GM19452 (cell line): Measurements from ENCODE around the gene RPL12.
A peak's percentile ranks its signal among the peaks of the same experiment; 100 is the strongest.
"Not testable (repeated sequence)": the region's sequence is repeated elsewhere in the genome, so short reads cannot be mapped to it uniquely, and the experiment has no call there.

Source experiments
- ATAC-seq: cut with Tn5 transposase; IDR thresholded peaks from one replicate; pipeline ENCODE4 v1.9.1; 2021; ENCODE audit not compliant: unreplicated experiment

The RPL12 gene

DNA sequence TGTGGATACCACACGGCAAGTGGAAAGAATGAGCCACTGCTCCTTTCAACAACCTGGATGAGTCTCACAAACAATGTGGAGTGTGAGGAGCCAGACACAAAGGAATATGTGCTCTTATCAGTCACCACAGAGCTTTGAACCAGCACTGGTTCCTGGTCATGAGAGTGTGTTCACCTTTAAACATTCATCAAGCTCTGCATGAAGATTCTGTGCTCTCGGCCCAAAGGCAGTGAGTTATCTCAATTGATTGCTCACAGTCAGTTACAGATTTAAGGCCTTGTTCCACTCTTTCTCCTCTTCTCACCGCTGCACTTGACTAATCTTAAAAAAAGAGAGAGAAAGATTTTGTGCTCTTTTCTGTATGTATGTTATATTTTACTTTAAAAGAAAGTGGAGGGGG, 19.5 kb upstream of the RPL12 start:
- ATAC-seq: no peak

DNA sequence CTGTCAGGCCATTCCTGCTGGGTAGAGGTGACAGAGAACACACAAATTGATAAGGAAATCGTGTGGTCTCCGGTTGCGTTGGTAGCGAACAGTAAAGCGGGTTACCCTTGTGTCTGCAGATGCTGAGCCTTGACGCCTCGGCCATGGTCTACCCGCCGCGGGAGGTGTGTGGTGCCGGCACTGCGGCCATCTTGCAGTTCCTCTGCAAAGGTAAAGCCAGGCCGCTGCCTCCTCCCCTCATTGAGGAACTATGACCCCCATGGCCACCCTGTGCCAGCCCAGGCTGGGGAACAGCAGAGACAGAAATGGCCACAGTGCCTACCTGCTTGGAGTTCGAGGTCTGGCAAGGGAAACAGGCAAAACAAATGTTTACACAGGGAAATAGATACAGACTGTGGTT, 16.4 kb upstream of the RPL12 start:
- no peak for ATAC-seq

DNA sequence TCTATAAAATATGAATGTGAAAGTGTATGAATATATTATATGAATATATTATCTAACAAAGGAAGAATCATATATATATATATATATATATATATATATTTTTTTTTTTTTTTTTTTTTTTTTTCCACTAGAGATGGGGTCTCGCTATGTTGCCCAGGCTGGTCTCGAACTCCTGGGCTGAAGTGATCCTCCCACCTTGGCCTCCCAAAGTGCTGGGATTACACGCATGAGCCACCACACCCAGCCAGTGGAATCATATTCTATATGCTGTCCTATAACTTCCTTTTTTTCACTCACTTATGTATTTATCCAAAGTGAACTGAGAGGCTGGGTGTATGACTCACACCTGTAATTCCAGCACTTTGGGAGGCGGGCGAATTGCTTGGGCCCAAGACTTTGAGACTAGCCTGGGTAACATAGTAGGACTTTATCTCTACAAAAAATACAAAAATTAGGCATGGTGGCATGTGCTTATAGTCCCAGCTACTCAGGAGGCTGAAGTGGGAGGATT, 15.3 kb upstream of the RPL12 start:
- ATAC-seq: not testable (repeated sequence)

DNA sequence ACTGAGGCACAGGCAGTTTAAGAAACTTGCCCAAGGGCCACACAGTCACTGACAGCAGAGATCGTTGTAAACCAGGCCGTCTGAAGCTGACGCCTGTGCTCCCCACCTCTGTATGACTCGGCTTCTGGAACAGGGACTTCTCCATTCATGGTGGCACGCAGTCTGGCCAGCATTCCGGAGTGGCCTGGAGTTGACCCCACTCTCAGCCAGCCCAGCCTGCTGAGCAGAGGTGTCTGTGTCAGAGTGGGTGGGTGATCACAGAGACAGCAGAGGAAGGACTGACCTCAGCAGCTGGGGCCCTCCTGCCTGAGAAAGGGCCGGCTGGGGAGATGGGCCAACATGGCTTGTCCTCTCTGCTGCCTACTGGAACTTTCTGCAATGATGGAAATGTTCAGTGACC, 12.7 kb upstream of the RPL12 start:
- no peak for ATAC-seq

GRCh38 chr9:127463382-127463781, 12.2 kb upstream of the RPL12 start:
- ATAC-seq: no peak

- ATAC-seq: no peak
These were observed 7.7 kb upstream of the RPL12 start for GRCh38 chr9:127458921-127459320.

DNA sequence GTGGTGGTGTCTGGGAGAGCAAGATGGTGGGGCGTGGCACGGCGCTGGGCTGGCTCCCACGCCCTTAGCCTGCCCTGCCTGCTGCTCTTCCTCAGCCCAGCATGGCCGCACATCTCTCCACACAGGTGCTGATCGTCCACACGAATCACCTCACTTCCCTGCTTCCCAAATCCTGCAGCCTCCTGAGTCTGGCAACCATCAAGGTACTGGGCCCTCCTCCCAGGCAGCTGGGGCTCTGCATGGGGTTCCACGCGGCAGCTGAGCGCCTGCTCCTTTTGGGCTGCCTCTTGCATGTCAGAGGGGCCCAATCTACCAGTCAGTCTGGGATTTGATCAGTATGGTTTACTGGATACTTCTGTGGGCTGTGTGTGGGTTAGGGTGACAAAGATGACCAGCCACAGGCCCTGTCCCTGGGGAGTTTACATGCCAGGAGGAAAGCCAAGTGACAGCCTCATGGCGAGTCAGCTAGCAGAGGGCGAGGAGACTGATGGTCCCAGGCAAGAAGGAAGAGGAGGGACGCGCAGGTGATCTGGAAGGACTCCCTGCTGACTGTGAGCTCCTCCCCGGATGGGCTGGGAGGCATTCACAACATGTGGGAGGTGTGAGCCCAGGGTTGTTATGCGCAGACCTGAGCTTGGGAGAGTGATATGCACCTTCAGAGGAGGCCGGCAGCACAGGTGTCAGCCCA, 6.1 kb upstream of the RPL12 start:
- no peak for ATAC-seq

GRCh38 chr9:127455324-127455992, 4.3 kb upstream of the RPL12 start:
- no peak for ATAC-seq

DNA sequence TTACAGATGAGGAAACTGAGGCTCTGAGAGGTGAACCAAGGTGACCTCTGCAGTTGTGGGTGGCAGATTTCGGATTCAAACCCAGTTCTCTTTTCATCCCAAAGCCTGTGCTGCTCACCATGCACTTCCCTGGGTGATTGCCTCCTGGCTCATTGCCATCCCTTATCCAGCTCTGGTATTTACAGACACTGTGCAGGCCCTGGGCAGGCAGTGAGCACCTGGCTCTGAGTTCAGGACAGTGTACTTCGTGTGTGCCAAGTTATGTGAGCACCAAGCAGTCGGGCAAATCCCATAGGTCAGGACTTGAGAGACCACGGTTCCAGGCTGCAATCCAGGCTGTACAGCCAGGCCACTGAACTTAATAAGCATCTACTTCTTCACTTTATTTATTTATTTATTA, 1.5 kb upstream of the RPL12 start:
- no peak for ATAC-seq

DNA sequence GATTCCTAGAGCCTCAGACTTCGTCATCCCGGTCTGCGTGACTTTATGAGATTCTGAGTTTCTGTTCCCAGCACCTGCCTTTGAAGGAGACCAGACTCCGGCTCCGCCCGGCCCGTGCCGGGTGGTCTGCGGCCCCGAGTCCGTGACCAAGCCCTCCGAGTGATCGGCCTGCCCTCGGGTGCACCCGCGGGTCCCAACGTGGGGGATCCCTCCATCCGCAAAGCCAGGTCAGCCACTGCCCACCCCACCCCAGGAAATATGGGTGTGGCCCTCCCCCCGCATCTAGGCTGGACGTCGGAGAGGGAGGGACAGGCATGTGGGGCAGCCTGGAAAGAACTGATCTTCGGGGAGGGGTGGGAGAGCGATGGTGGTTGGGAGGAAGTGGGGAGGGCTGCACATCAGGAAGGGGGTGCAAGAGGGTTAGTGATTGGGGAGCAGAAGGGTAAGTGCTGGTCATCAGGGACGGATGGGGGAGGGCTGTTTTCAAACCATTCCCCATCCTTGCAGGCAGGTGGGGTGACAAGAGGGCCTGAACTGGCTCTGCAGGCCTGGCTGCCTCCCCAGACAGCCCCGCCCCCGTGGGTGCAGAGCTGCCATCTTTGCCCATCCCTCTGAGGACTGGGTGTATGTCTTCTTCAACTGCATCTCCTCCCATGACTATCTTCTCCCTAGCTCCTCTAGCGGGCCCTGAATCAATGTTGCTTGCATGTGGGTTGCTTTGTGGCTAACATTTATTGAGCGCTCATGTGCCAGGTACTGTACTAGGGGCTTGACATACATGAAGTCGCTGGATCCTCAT, 851 bp upstream of the RPL12 start:
- ATAC-seq: no peak

DNA sequence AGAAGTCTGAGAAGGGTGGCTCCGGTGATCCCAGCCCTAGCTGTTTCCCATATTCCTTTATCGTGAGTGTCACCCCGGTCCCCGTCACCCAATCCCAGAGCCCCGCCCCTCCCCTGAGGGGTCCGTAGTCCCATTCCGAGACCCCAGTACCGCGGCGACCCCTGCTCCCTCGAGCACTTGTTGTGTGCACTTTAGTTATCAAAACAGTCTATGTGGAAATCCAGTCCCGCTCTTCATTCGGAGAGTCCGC, 327 bp upstream of the RPL12 start:
- peak; percentile 19 for ATAC-seq

- ATAC-seq: no peak
These were observed 904 bp downstream of the RPL12 start for GRCh38 chr9:127450243-127450760.

GRCh38 chr9:127449332-127449966, 1.8 kb downstream of the RPL12 start:
- no peak for ATAC-seq

DNA sequence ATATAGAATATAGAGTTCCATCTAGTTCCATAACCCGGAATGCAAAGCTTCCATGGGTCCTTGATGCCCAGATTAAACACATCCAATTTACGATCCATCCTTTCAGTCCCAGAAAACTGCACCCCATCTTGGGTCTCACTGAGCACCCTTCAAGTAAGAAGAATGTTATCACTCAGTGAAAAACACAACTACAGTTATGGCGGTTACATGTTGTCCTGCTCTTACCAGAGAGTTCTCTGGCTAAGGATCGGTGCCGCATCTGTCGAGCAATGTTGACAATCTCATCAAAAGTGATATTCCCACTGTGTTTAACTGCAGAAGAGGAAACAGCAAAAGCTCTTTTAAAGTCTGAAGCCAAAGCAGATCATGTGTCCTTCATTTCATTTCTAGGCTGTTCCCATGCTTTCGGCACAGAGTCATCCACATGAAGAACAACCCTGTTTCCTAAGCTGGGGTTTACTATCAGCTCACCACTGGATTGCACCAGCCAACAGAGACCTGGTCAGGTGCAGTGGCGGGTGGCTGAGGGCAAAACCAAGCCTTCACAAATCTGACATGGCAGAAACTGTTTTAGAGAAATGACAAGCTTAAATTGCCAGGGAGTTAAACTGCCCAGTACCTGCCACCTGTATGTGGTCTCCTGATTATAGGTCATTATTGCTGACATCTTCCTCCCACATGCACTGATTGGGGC, 2.9 kb downstream of the RPL12 start:
- no peak for ATAC-seq

DNA sequence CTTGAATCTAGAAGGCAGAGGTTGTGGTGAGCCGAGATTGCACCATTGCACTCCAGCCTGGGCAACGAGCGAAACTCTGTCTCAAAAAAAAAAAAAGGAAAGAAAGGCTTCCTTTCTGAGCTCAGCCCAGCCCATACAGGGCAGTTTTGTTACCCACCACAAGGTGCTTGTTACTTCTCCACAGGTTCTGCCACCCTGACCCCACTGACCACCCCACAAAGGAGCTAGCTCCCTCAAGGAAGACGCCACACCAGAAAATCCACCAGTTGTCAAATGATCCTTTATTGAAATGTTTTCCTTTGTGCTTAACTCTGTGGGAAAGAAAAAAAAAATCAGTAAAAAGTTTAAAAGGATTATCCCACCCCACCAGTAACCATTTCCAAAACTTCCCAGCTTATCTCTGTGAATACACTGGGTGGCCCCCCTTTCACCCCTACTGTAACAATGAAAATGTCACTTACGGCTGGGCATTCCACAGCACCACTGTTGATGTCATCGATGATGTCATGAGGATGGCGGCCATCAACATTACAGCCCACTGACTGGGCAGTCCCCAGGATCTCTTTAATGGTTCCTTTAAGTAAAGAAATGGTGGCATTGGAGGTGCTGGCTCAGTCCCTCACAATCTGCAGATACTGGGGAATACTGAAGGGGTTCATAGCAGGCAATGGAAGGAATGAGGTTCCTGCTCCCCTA, 3.6 kb downstream of the RPL12 start:
- ATAC-seq: no peak

GRCh38 chr9:127446713-127447415, 4.3 kb downstream of the RPL12 start:
- no peak for ATAC-seq

DNA sequence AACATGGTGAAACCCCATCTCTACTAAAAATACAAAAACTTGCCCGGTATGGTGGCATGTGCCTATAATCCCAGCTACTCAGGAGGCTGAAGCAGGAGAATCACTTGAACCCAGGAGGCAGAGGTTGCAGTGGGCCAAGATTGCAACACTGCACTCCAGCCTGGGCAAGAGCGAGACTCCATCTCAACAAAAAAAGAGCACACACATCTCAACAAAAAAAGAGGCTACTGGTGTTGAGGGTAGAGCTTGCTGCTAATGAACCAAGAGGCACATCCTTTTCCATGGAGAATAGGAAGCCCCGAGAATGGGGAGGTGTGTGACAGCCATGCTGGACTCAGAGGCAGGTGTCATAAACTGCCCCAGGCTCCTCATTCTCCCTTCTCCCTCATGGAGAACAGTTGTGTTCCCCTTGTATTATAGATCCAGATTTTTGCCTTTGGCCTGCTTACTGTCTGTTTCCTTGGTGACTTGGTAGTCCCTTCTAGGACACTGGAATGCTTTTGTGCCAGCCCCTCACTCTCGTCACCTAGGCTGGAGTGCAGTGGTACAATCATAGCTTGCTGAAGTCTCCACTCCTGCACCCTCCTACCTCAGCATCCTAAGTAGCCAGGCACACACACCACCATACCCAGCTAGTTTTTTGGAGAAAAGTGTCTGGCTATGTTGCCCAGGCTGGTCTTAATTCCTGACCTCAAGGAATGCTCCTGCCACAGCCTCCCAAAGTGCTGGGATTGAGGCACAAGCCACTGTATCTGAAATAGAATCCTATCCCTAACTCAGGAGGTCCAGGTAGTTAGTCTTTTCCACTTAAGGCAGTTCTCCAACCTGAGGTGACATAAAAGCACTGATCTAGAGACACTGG, 5.1 kb downstream of the RPL12 start:
- no peak for ATAC-seq

DNA sequence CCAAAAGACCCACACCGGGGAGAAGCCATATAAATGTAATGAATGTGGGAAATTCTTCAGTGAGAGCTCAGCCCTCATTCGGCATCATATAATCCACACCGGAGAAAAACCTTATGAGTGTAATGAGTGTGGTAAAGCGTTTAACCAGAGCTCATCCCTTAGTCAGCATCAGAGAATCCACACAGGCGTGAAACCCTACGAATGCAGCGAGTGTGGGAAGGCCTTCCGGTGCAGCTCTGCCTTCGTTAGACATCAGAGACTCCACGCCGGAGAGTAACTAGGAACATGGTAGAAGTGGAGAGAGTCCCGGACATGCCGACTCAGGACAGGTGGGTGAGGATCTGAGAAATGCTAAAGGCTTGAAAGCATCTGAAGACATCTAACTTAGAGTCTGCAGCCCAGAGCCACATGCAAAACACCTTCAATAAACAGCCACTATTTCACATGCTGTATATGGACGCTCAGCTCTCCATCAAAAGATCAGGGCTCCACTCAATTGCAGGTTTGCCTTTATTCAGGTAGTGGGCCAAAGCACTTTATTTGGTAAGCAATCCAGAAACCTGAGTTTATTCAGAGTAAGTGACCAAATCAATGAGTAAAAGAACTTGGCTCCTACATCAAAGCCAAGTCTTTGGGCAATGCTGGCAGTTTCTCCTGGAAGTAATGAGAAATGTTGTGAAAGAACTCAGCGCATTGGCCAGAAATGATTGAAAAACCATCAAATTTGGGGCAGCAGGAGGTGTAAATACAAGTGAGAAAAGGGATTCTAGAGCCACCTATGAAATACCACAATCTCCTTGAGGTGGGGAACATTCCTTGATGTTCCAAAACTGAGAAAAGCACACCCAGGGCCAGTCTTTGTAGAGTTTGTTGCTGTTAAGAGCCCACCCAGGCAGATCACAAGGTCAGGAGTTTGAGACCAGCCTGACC, 6.0 kb downstream of the RPL12 start:
- ATAC-seq: no peak
